Daoy (cell line): ENCODE measurements around the gene TCF3. TPM values are rescaled to one million over a fixed set of nuclear protein-coding genes. Genes with fewer than 3 reads are reported as not detected.
A peak's percentile ranks its signal among the peaks of the same experiment; 100 is the strongest.
"Not testable (repeated sequence)": the region's sequence is repeated elsewhere in the genome, so short reads cannot be mapped to it uniquely, and the experiment has no call there.

ENCODE experiments used
- DNase-seq: peaks from one replicate; pipeline ENCODE4 v3.0.0-alpha.2; 2015; ENCODE audit warnings: low read depth
- total RNA-seq: library from RNA; depleted of rRNA; stranded (reverse); fragments of >200 nt; shearing (Covaris generic); gene quantifications from 2 replicates; pipeline ENCODE4 v1.2.3, GENCODE V29; 2014; rRNA removed

Gene TCF3
- total RNA-seq: 91.7 and 92.8 TPM in 2 replicates

- peak; percentile 98 for DNase-seq
These were observed at the start of gene TCF3 for GRCh38 chr19:1652471-1653299. Gene TCF3 (minus strand): TSS chr19:1652615. CDS start chr19:1650248, 2,367 bp downstream.

GRCh38 chr19:1700733-1701663, 48.6 kb upstream of the TCF3 start:
- no peak for DNase-seq

DNA sequence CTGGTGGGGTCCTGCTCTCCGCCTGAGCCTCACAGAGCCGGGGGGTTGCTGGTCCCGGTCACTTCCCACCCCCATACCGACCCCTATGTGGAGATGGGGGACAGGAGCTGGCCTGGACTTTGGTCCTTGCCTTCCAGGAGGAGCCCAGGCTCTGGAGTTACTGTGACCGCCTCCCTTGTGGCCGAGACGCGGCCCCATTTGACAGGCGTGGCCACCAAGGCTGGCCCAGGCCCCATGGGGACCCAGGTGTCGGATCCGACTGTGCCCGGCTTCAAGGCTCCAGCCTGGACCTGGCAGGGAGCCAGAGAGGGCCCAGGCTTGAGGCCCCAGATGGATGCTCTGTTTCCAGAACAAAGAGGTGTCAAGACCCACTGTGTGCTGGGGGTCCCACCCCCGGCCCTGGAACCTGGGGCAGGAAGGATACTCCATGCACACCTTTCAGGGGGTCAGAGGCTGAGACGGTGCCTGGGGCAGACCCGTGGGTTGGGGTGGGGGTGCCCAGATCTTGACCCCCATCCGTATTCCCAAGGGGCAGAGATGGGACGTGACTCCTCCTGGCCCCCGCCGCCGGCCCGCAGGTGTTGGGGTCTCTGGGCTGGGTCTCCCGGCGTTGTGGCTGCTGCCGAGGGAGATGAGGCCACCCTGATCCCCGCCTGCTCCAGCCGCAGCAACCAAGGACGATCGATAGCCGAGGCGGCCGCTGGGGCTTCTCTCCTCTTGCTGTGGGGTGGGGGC, 47.8 kb upstream of the TCF3 start:
- no peak for DNase-seq

DNA sequence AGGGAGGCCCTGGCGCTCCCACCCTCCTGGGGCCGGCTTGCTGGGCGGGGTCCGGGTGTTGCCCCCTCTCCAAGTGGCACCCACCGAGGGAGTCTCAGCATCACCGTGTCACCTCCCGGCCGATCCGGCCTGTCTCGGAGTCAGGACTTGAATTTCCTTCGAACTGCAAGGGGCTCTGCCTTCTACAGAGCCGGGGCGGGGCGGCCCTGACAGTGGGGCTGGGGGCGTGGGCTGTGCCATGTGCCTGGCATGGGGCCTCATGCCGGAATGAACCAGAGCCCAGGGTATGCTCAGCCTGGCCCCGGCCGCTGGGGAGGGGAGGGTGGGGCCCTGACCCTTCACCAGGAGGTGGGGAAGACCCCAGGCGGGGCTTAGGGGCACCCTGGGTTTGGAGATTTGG, 47.0 kb upstream of the TCF3 start:
- DNase-seq: no peak

GRCh38 chr19:1698636-1699035, 46.2 kb upstream of the TCF3 start:
- DNase-seq: no peak

DNA sequence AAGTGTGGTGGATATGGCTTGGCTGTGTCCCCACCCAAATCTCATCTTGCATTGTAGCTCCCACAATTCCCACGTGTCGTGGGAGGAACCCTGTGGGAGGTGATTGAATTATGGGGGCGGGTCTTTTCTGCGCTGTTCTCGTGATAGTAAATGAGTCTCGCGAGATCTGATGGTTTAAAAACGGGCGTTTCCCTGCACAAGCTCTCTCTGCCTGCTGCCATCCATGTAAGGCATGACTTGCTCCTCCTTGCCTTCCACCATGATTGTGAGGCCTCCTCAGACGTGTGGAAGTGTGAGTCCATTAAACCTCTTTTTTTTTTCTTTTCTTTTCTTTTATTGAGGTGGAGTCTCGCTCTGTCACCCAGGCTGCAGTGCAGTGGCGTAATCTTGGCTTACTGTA, 43.1 kb upstream of the TCF3 start:
- not testable (repeated sequence) for DNase-seq

DNA sequence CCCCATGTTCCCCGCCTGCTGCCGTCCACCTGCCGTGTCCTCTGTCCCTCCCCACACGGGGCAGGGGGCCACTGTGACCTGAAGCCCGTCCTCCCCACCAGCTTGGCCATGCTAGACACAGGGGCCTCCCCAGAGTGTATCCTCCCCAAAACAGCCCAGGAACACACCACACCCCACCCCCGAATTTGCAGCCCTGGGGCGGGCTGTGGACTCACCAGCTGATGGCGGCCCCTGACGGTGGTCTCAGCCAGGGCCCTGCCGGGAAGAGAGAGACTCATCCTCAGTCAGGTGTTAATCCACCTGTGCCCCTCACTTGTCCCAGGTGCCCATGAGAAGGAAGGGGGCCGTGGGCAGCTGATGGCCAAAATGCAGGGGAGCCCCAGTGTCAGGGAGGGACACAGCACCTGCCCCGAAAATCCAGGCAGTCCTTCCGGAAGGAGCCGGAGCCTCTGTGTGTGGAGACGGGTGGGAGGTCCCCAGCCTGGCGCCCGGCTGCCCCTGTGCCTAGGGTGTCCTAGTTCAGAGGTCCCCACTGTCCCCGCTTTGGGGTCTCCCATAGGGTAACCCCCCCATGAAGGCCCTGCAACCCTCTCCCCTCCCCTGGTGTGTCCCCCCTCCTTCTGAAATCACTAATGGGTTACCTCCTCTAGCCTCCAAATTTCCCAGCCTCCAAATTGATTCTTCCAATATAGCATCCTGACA, 39.3 kb upstream of the TCF3 start:
- no peak for DNase-seq

DNA sequence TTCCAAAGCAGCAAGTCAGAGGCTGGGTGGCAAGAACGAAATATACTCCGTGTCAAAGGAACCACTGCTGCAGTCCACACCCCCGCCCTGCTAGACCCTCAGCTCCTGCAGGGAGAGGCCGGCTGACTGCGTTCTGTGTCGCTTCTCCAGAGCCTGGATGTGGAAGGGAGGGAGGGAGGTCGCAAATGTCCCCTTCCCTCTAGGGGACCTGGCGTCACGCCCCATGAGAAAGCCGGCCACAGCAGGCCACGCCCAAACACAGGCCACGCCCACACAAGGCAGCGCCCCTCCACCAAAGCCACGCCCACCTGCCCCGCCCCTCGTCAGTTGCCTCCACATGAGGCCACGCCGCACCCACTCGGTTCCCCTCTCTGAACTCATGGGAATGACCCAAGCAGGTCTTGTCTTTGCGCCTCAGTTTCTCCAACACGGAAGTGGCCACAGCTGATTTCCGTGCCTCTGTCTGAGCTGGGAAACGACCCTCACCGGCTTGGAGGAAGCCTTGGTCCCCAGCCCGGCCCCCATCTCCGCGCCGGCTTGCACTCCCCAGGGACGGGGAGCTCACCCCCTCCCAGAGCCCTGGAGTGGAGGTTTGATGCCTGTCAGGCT, 38.4 kb upstream of the TCF3 start:
- peak; percentile 87 for DNase-seq

DNA sequence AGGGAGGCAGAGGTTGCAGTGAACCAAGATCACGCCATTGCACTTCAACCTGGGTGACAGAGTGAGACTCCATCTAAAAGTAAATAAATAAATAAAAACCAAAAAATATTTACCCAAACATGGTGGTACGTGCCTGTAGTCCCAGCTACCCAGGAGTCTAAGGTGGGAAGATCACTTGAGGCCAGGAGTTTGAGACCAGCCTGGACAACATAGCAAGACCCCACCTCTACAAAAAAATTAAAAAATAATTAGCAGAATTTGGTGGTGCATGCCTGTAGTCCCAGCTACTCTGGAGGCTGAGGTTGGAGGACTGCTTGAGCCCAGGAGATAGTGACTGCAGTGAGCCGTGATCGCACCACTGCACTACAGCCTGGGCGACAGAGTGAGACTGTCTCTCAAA, 33.4 kb upstream of the TCF3 start:
- not testable (repeated sequence) for DNase-seq

GRCh38 chr19:1685046-1685445, 32.6 kb upstream of the TCF3 start:
- DNase-seq: no peak

DNA sequence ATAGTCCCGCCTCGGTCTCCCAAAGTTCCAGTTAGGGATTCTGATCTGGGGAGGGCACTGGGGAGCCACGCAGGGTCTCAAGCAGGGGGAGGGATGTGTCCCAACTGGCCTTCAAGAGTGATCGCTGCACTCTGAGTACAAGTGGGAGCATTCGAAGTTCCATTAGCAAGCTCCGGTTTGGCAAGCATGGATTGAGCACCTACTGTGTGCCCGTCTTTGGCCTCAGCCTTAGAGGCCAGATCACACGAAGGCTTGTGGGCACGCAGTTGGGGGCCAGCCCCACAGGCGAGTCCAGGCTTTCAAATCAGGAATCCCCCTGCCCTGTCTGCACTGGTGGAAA, 32.1 kb upstream of the TCF3 start:
- no peak for DNase-seq

GRCh38 chr19:1683869-1684572, 31.6 kb upstream of the TCF3 start:
- DNase-seq: no peak

- DNase-seq: no peak
These were observed 28.6 kb upstream of the TCF3 start for GRCh38 chr19:1680976-1681375.

- no peak for DNase-seq
These were observed 25.7 kb upstream of the TCF3 start for GRCh38 chr19:1678073-1678472.

DNA sequence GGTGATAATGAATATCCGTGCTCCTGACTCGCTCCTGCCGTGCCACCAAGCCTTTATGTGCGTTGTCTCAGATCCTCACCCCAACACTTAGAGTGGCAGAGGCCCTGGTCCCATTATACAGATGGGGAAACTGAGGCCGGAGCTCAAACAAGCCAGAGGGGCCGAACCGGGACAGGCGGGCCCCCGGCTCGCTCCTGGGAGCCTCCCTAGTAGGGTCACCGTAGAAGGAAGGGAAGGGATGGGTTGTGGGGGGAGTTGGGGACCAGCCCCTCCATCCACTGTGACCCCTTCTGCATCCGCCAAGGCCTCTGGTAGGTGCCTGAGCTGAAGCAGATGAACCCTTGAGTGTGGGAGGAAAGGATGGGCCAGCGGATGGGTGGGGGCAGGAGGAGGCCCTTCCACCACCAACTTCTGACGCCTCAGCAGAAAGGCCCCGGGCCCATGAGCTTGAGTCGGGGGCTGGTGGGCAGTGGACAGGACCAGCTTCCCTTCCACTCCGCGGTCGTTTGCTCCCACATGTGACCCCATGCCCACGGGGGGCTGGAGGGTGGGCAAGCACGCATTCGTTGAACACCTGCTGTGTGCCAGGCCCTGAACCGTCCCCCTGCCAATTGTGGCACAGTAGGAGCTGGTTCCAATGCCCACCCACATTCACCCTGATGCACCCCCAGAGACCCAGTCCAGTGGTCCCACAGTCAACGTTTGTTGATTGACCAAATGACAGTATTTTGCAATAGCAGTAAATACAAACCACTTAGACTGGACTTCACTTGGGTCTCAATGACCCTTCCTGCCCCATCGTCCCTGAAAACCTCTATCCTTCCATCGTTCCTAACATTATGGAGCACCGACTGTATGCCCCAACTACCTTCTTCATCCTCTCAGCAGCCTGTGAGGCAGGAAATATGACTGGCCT, 24.2 kb upstream of the TCF3 start:
- DNase-seq: no peak

DNA sequence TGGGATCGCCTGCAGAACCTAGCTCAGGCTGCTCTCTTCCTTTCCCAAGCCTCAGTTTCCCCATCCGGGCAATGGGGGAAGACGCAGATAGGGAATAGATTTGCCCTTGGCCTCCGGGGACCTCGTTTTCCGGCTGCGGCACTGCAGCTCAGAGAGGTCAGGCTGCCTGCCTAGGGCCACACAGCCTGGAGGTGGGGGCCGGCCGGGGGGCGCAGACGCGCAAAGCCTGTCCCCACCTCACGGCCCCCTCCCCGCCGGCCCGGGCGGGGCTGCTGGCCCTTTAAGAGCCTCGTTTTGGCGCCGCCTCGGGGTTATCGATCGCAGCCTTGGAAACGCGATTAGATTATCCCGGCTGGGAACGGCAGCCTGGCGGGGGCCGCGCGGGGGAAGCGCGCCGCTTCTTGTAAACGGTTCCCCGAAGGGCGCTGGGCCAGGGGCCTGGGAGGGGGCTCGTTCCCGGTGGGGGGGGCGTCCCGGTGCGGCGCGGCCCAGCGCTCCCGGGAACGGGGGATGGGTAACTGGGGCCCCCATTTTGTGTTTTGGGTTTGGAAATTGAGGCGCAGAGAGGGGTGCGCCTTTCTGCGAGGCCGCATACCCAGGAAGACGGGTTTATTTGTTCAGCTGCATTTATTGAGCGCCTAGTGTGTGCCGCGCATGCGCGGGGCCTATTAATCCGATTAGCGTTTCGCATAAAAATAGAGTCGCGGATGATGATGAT, 23.4 kb upstream of the TCF3 start:
- DNase-seq: no peak

- no peak for DNase-seq
These were observed 21.9 kb upstream of the TCF3 start for GRCh38 chr19:1674293-1674679.

GRCh38 chr19:1673645-1674292, 21.4 kb upstream of the TCF3 start:
- no peak for DNase-seq
